Measurements from ENCODE around the gene HLA-DRA.

Gene HLA-DRA

DNA sequence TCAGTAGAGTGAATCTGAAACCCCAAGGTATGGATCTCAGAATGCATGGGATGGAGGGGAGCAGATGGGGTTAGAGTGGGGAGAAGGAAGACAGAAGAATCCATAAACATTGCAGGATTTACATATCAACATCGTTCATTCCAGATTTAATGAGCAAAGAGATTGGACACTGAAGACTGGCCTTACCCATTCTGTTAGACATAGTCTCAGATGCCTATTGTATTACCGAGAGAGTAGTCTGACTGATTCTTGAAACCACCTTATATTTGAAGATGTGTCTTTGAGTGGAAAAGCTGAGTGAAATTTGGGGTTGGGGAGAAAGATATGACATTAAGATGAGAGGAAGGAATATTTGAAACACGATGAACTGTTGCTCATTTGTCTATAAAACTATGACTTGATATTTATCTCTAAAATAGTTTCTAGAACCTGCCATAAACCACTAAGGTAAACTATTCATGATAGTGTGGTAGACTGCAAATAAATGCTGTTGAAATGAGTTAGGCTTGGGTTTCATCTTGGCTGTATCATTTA, 5.7 kb downstream of the HLA-DRA start:
- TF ChIP-seq, protein P1, sequence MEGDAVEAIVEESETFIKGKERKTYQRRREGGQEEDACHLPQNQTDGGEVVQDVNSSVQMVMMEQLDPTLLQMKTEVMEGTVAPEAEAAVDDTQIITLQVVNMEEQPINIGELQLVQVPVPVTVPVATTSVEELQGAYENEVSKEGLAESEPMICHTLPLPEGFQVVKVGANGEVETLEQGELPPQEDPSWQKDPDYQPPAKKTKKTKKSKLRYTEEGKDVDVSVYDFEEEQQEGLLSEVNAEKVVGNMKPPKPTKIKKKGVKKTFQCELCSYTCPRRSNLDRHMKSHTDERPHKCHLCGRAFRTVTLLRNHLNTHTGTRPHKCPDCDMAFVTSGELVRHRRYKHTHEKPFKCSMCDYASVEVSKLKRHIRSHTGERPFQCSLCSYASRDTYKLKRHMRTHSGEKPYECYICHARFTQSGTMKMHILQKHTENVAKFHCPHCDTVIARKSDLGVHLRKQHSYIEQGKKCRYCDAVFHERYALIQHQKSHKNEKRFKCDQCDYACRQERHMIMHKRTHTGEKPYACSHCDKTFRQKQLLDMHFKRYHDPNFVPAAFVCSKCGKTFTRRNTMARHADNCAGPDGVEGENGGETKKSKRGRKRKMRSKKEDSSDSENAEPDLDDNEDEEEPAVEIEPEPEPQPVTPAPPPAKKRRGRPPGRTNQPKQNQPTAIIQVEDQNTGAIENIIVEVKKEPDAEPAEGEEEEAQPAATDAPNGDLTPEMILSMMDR (IDR thresholded peaks at IDR 0.05) = no peak

DNA sequence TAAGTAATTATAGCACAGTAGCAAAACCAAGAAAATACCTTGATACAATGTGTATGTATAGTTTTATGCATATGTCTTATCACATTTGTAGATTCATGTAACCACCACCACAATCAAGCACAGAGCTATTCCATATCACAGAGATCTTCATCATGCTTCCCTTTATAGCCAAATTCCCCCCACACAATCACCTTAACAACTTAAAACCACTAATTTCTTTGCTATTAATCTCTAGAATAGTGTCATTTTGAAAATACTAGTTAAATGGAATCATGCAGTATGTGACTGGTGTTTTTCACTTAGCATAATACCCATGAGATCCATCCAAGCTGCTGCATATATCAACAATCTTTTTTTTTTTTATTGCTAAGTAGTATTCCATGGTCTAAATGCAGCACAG, 8.2 kb downstream of the HLA-DRA start:
- TF ChIP-seq, protein P1 (IDR thresholded peaks at IDR 0.05) = no peak

DNA sequence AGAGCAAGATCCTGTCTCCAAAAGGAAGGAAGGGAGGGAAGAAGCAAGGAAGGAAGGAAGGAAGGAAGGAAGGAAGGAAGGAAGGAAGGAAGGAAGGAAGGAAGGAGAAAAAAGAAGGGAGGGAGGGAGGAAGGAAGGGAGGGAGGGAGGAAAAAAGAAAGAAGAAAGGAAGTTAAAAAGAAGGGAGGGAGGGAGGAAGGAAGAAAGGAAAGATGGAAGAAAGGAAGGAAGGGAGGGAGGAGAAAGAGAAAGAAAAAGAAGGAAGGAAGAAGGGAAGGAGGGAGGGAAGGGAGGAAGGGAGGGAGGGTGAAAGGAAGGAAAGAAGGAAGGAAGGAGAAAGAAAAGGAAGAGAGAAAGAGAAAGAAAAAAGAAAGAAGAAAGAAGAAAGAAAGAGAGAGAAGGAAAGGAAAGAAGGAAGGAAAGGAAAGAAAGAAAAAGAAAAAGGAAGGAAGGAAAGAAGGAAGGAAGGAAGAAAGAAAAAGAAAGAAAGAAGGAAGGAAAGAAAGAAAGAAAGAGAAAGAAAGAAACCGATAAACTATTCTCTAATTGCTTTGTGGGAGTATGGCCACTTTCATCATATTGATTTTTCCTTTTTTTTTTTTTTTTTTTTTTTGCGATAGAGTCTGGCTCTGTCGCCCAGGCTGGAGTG, 9.5 kb downstream of the HLA-DRA start:
- TF ChIP-seq, protein P1 (IDR thresholded peaks at IDR 0.05) = no peak

DNA sequence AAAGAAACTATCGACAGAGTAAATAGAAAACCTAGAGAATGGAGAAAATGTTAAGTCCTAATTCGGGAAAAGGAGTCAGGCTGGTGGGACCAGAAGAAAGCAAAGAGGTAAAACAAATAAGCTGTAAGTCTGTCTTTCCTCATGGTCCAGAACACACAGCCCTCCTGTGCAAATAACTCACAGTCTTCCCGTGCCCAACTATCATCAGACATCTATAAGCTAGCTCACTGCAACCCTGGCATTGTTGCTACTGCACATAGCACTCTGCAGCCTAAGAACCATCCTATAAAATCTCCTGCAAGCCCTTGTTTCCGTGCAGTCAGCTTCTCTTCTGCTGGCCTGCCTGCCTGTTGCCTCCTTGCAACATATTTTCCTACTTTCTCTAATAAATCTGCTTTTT, 17.4 kb downstream of the HLA-DRA start:
- TF ChIP-seq, protein P1 (IDR thresholded peaks at IDR 0.05) = no peak

DNA sequence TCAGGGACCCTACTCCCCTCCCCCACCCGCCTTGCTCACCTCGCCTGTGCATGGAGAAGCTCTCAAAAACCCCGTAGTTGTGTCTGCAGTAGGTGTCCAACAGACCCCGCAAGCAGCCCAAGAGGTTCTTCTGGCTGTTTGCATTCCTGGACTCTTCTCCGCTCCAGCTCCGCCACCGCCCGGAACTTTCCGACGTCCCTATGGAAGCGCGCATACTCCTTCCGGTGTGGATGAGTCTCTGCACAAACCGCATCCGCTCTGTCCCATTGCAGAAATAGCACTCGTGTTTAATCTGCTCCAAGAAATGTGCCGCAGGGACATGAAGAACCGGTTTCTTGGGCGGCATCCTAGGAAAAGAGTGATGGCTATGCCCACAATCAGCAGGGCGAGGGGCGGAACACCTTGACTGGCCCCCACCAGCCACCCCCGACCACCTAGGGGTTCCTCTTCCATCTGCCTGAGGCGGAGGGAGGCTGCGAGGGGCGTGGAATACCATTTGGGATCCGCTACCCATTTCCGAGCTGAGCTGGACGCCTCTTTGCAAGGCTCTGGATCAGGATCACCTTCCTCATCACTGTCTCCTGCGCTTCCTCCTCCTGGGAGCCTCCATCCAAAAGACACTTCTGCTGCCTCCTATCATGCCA, 20.2 kb downstream of the HLA-DRA start:
- TF ChIP-seq, protein P1 (IDR thresholded peaks at IDR 0.05) = no peak

DNA sequence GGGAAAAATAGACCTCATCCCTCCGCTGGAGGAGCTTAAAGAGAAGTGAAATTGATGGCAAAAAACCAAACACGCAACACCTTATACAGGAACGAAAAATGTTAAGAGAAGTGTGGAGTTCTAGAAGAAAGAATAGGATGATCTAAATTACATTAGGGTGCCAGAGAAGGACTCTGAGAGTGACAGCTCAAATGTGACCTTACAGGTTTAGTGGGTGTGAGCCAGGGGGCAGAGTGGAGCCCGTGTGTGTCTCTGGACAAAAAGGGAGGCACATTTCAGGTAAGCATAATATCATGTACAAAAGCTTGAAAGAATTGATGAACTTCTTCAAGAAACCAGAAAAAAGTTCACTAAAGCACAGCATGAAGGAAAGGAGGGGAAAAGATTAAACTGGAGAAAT, 20.8 kb downstream of the HLA-DRA start:
- TF ChIP-seq, protein P1 (IDR thresholded peaks at IDR 0.05) = no peak

DNA sequence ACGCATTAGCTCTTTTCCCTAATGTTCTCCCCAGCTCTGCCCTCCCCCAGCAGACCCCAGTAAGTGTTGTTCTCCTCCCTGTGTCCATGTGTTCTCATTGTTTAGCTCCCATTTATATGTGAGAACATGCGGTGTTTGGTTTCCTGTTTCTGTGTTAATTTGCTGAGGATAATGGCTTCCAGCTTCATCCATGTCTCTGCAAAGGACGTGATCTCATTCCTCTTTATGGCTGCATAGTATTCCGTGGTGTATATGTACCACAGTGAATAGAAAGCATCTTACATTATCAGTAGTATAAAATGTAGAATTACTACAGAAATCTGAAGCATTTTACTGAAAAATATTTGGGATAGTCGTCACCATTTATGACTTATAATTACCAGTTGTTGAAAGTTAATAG, 21.8 kb downstream of the HLA-DRA start:
- TF ChIP-seq, protein P1 (IDR thresholded peaks at IDR 0.05) = no peak
